ENCODE data around the gene CXCR2.

DNA sequence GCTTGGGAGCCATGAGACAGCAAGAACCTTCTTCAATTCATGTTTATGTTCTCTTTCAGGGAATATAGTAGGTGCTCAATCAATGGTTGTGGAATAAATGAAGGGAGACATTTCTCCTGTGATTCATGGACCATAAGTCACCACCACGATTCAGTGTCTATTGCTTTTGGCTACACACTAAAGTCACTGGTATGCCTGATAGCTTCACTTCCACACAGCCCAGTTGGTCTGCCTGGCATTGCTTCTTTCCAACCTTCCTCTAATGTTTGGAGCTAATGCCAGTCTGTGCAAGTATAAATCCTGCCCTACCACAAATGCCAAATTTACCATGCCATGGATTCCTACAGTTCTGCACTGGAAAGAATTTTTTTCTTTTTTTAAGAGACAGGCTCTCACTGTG, 42.2 kb downstream of the CXCR2 start:
- TF ChIP-seq, protein P1, sequence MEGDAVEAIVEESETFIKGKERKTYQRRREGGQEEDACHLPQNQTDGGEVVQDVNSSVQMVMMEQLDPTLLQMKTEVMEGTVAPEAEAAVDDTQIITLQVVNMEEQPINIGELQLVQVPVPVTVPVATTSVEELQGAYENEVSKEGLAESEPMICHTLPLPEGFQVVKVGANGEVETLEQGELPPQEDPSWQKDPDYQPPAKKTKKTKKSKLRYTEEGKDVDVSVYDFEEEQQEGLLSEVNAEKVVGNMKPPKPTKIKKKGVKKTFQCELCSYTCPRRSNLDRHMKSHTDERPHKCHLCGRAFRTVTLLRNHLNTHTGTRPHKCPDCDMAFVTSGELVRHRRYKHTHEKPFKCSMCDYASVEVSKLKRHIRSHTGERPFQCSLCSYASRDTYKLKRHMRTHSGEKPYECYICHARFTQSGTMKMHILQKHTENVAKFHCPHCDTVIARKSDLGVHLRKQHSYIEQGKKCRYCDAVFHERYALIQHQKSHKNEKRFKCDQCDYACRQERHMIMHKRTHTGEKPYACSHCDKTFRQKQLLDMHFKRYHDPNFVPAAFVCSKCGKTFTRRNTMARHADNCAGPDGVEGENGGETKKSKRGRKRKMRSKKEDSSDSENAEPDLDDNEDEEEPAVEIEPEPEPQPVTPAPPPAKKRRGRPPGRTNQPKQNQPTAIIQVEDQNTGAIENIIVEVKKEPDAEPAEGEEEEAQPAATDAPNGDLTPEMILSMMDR (conservative IDR thresholded peaks at IDR 0.05; ENCODE audit: low read depth in 2 of 2): no peak
- TF ChIP-seq ZNF114 (CRISPR knock-in tag; IDR thresholded peaks at IDR 0.05) (no peak), EZH2 (IDR thresholded peaks at IDR 0.05; ENCODE audit: low read depth, unreplicated experiment) (no peak), NANOG (IDR thresholded peaks at IDR 0.05; ENCODE audit: borderline replicate concordance) (no peak), POLR2AphosphoS5 (IDR thresholded peaks at IDR 0.05; ENCODE audit: low read depth) (no peak)
- TF ChIP-seq, protein P2, sequence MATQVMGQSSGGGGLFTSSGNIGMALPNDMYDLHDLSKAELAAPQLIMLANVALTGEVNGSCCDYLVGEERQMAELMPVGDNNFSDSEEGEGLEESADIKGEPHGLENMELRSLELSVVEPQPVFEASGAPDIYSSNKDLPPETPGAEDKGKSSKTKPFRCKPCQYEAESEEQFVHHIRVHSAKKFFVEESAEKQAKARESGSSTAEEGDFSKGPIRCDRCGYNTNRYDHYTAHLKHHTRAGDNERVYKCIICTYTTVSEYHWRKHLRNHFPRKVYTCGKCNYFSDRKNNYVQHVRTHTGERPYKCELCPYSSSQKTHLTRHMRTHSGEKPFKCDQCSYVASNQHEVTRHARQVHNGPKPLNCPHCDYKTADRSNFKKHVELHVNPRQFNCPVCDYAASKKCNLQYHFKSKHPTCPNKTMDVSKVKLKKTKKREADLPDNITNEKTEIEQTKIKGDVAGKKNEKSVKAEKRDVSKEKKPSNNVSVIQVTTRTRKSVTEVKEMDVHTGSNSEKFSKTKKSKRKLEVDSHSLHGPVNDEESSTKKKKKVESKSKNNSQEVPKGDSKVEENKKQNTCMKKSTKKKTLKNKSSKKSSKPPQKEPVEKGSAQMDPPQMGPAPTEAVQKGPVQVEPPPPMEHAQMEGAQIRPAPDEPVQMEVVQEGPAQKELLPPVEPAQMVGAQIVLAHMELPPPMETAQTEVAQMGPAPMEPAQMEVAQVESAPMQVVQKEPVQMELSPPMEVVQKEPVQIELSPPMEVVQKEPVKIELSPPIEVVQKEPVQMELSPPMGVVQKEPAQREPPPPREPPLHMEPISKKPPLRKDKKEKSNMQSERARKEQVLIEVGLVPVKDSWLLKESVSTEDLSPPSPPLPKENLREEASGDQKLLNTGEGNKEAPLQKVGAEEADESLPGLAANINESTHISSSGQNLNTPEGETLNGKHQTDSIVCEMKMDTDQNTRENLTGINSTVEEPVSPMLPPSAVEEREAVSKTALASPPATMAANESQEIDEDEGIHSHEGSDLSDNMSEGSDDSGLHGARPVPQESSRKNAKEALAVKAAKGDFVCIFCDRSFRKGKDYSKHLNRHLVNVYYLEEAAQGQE (IDR thresholded peaks at IDR 0.05; ENCODE audit: unreplicated experiment): no peak

Measured in GM23338 (cell line).